ENCODE results near the gene CASP7. TPM values are rescaled to one million over a fixed set of nuclear protein-coding genes. Genes with fewer than 3 reads are reported as not detected.

CASP7 gene
- 10 to 100 TPM; 20.0 to 37.8 (median 29.6) TPM for total RNA-seq

DNA sequence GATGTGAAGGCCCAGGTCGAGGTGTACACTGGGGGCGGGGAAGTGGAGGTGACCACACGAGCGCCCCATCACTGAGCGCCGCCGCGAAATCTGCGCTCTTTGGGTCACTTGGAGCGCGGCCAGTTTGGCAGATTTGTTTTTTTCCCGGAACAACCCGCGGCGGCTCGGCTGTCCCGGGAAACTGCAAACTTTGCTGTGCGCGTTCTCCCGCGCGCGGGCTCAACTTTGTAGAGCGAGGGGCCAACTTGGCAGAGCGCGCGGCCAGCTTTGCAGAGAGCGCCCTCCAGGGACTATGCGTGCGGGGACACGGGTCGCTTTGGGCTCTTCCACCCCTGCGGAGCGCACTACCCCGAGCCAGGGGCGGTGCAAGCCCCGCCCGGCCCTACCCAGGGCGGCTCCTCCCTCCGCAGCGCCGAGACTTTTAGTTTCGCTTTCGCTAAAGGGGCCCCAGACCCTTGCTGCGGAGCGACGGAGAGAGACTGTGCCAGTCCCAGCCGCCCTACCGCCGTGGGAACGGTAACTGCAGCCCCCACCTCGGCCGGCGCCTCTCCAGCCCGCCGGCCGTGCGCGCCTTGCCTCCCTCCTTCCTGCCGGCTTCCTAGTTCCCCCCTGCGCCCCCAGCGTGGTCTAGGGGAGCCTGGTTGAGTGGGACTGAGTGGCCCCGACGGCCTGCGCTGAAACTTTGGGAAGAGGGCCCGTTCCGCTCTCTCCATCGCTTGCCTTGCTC is at the start of gene CASP7:
Gene CASP7, plus strand, starts transcription at position 450 of the 727 bp plus-strand sequence. CDS start 17,582 bp downstream, outside the sequence.
- Histone ChIP-seq H3K4me3 (peak within 1 kb of the TSS; percentile 74), H3K4me1 (peaks cover 20% of the 10 kb centered on the region), H3K36me3 (no peaks in the 10 kb centered on the region), H3K27me3 (no peaks in the 10 kb centered on the region), H3K27ac (peak within 1 kb of the TSS; percentile 92), H3K9me3 (no peaks in the 10 kb centered on the region)
- TF ChIP-seq POLR2A (IDR thresholded peaks at IDR 0.05), result peak in 1 of 2 donors; percentile 52
- TF ChIP-seq, protein P1, sequence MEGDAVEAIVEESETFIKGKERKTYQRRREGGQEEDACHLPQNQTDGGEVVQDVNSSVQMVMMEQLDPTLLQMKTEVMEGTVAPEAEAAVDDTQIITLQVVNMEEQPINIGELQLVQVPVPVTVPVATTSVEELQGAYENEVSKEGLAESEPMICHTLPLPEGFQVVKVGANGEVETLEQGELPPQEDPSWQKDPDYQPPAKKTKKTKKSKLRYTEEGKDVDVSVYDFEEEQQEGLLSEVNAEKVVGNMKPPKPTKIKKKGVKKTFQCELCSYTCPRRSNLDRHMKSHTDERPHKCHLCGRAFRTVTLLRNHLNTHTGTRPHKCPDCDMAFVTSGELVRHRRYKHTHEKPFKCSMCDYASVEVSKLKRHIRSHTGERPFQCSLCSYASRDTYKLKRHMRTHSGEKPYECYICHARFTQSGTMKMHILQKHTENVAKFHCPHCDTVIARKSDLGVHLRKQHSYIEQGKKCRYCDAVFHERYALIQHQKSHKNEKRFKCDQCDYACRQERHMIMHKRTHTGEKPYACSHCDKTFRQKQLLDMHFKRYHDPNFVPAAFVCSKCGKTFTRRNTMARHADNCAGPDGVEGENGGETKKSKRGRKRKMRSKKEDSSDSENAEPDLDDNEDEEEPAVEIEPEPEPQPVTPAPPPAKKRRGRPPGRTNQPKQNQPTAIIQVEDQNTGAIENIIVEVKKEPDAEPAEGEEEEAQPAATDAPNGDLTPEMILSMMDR (IDR thresholded peaks at IDR 0.05), result no peak
- WGBS, result 0% methylated on average over 21 of the region's 68 CpGs
- peak; percentile 83 to 88 for DNase-seq (ENCODE audit: low spot score in 2 of 2)

DNA sequence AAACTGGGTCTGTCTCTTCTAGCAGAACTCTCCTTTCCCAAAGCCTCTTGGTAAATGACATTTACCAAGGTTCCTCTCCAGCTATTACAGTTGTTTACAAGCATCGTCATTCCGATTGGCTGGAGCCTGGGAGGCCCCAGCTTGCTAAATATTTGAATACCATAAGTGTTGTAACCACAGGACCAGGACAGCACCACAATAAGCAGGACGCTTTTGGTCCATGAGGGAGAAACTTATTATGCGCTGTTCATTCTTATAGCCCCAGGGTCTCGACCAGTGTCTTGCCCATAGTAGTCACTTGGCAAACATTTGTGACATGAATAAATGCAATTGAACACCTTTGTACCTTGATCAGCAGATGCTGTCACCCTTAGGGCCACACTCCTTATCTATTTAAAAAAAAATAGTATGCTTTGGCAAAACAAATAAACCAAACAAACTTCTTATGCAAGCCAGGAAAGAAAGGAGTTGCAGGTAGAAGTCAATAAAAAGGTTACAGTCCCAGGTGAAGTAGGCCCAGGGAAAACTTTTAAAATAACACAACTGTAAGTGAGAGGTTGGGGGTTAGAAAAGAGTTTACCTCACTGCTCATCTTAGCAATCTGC is 48.7 kb upstream of the CASP7 start:
- 92% methylated on average over 5 of the region's 5 CpGs for WGBS
- Histone ChIP-seq H3K9me3 (no peaks in the 10 kb centered on the region), H3K4me1 (peaks cover 3% of the 10 kb centered on the region), H3K36me3 (no peaks in the 10 kb centered on the region), H3K4me3 (no peak overlapping the region), H3K27me3 (peaks cover 2% of the 10 kb centered on the region), H3K27ac (no peak overlapping the region)
- TF ChIP-seq POLR2A (IDR thresholded peaks at IDR 0.05), result no peak
- no peak for TF ChIP-seq EP300 (IDR thresholded peaks at IDR 0.05)
- no peak for TF ChIP-seq POLR2AphosphoS5 (IDR thresholded peaks at IDR 0.05)
- TF ChIP-seq, protein P1 (IDR thresholded peaks at IDR 0.05), result no peak
- no peak for DNase-seq (ENCODE audit: low spot score in 2 of 2)

DNA sequence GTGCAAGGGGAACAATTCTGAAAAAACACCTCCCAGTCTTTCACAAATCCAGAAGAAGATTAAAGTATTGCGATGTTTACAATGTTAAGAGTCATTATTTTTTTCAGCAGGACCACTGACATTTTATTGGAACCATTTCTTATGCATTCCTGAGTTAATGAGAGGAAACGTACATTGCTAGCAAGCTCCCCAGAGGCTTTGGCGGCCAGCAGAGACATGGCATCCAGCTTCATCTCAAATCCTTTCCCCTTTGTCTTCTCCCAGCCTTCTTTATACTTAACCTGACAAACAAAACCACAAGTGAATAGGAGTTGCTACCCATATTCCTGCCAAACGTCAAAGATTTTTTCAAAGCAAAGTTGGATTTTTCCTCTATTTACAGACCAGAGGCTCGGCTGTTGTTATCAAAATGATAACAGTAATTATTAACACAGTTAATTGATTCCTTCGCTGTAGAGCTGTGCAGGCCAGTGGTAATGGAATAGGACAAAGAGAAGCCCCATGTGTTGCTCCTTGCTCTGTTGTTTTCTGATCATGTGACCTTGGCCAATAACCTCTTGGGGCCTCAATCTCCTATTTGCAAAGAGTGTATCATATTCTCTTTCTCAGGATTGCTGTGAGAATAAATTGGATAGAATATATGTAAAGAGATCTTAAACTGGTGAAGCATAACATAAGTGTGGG is 47.9 kb upstream of the CASP7 start:
- peaks cover 4% of the 10 kb centered on the region for H3K27me3 ChIP-seq
- no peaks in the 10 kb centered on the region for H3K9me3 ChIP-seq
- WGBS, result 62% methylated on average over 6 of the region's 6 CpGs
- no peak for DNase-seq (ENCODE audit: low spot score in 2 of 2)
- no peak overlapping the region for H3K4me3 ChIP-seq
- no peaks in the 10 kb centered on the region for H3K36me3 ChIP-seq
- TF ChIP-seq, protein P1 (IDR thresholded peaks at IDR 0.05), result no peak
- peaks cover 1% of the 10 kb centered on the region for H3K4me1 ChIP-seq
- no peak overlapping the region for H3K27ac ChIP-seq

DNA sequence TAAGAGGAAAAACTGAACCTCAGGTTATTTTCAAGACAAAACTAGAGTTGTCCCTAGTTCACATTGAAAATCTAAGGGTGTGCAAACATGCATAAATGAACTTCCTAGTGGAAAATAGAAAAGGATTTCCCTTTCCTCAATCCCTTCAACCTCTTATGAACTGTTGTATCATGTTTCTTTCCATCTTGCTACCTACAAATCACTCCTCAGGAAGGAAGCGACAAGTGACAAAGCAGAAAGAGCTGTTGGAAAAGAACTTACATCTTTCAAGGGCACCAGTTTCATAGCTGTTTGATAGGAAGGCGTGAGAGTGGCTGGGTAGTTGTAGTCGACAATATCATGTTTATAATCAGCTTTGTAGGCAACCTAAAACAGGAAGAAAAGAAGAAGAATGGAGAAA is 39.7 kb upstream of the CASP7 start:
- TF ChIP-seq EP300 (IDR thresholded peaks at IDR 0.05) (no peak), POLR2AphosphoS5 (IDR thresholded peaks at IDR 0.05) (no peak), POLR2A (IDR thresholded peaks at IDR 0.05) (no peak)
- TF ChIP-seq, protein P1 (IDR thresholded peaks at IDR 0.05), result no peak
- H3K9me3 ChIP-seq, result no peaks in the 10 kb centered on the region
- 80% methylated on average over 3 of the region's 3 CpGs for WGBS
- no peak overlapping the region for H3K4me3 ChIP-seq
- no peaks in the 10 kb centered on the region for H3K36me3 ChIP-seq
- H3K27me3 ChIP-seq, result peaks cover 4% of the 10 kb centered on the region
- H3K4me1 ChIP-seq, result peaks cover 10% of the 10 kb centered on the region
- no peak overlapping the region for H3K27ac ChIP-seq
- DNase-seq (ENCODE audit: low spot score in 2 of 2), result no peak

DNA sequence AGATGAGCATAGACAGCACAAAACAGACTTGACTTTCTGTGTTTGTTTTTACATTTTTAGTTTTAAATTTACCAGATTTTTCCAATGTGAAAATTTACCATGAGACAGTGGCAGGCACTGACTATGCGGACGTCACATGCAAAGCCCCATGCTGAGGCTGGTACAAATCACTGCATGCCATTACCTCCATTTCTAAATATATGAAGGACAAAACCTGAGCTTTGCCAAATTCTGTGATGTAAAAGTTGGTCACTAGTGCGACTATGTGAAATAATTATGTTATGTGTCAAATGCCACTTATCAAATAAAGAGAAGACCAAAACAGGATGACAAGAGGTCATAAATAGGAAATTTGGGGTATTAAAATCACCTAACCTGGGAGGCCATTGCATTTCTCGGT is 38.0 kb upstream of the CASP7 start:
- no peak overlapping the region for H3K4me3 ChIP-seq
- TF ChIP-seq, protein P1 (IDR thresholded peaks at IDR 0.05), result no peak
- TF ChIP-seq EP300 (IDR thresholded peaks at IDR 0.05) (no peak), POLR2A (IDR thresholded peaks at IDR 0.05) (no peak), POLR2AphosphoS5 (IDR thresholded peaks at IDR 0.05) (no peak)
- H3K27ac ChIP-seq, result no peak overlapping the region
- no peak for DNase-seq (ENCODE audit: low spot score in 2 of 2)
- H3K36me3 ChIP-seq, result no peaks in the 10 kb centered on the region
- no peaks in the 10 kb centered on the region for H3K9me3 ChIP-seq
- H3K27me3 ChIP-seq, result no peaks in the 10 kb centered on the region
- peaks cover 24% of the 10 kb centered on the region for H3K4me1 ChIP-seq
- 87% methylated on average over 4 of the region's 4 CpGs for WGBS
